ENCODE data around the gene MTIF3.
"Not testable (repeated sequence)": the region's sequence is repeated elsewhere in the genome, so short reads cannot be mapped to it uniquely, and the experiment has no call there.

Gene MTIF3

DNA sequence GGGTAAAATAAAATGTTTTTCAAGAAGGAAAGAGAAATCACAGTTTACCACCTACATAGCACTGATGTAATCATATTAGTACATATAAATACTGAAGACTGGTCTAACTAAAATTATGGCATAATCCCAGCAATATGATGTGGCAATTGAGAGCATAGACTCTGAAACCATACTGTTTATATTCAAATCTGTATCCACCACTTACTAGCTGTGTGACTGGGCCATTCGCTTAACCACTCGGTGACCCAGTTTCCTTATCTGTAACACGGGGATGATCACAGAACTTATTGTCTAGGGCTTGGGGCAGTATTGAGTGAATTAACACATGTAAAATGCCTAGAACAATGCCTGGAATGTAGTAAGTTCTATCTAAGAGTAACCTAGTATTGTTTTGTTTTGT, 39.0 kb downstream of the MTIF3 start:
- no peak for DNase-seq (ENCODE audit: low spot score)

DNA sequence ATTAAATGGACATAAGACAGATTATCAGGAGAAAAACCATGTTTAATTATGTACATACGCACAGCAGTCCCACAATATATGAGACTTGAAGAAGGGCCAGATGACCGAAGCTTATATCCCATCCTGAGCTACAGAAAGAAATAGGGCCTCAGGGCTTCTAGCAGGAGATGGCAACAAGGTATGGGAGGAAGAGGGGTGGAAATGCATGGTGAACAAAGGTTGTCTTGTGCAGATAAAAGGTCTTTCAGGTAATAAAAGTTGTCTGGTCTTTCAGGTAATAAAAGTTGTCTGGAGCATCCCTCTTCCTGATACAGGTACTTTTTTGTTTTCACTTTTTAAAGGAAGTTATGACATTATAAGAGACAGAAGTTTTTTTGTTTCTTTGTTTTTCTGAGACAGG, 41.4 kb downstream of the MTIF3 start:
- no peak for DNase-seq (ENCODE audit: low spot score)

DNA sequence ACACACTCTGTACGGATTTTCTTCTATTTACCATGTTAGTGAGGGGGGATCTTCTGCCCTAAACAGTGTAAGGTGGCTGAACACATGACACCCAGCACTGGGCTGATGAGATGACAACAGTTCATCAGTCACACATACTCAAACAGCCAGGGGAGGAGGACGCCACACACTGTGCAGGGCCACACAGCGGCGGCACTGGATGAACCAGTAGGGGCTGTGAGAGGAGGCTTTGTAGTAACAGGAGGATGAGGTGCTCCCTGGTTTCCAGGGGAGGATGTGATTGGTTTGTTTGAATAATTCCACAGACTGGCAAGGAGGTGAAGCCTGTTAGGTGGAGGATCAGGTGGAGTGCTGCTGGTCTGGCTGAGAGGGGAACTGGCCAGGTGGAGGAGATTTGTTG, 42.3 kb downstream of the MTIF3 start:
- no peak for DNase-seq (ENCODE audit: low spot score)

DNA sequence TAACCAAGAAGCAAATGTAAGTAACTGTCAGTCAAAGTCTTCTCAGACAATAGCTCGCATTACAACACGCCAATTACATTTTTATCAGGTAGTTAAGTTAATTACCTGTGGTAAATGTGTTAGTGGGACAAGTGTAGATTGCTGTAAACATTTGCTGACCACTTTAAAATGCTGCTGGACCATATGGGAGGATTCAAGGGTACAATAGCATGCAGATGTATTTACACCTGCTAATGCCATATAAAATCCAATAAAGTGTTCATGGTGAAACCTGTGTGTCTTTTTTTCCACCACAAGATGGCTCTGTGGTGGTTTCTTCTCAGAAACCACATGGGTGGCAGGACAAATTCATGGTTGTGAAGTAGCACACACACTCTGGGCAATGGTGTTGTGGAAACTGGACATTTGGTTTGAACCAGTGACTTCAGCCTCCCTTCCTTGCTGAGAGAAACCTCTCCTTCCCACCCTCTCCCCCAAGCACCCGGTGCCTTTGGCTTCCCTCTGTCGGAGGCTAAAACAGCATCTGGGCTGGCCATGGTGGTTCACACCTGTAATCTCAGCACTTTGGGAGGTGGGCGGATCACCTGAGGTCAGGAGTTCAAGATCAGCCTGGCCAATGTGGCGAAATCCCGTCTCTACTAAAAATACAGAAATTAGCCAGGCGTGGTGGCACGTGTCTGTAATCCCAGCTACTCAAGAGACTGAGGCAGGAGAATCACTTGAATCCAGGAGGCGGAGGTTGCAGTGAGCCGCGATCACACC, 44.0 kb downstream of the MTIF3 start:
- peak; percentile 64 for DNase-seq (ENCODE audit: low spot score)

DNA sequence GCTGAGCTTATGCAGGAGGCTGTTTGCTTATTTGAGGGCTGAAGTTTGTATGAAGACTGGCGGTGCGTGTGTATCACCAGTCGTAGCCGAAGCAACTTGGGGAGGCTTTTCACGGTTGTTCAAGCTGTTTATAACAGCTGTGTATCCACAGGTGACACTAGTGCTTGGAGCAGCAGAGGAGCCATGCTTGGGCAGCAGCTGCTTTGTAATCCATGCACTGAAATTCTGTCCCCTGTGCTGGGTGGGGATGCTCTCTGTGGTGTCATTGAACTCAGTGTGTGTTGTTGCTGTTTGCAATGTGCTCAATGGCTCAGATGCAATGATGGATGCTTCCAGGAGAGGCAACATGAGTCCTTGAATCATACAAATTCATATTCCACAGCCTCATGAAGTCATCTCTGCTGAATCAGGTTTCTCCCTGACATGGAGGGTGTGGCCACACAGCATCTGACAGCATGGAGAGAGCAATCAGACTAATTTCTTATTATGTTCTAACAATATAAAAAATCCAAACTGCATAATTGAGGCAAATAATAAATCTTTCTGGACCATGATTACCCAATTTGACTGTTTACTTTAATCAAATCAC, 44.7 kb downstream of the MTIF3 start:
- no peak for DNase-seq (ENCODE audit: low spot score)

DNA sequence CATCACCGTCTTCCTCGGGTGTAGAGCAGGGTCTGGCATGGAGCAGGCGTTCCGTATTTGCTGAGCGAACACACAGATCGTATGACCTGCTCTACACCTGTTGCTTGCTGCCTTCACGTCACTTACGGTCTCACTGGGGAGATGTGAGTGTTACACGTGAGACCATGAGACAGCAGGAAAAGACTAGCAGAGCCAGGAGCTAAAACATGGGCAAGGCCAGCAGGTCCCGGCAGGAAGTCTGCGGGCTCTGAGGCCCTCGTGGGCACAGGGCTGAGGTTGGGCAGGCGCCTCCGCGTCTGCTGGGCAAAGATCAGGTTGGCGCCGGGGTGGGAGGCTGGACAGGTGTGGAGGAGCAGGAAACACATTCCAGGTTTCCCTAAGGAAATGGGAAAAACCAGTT, 45.7 kb downstream of the MTIF3 start:
- DNase-seq (ENCODE audit: low spot score): no peak

DNA sequence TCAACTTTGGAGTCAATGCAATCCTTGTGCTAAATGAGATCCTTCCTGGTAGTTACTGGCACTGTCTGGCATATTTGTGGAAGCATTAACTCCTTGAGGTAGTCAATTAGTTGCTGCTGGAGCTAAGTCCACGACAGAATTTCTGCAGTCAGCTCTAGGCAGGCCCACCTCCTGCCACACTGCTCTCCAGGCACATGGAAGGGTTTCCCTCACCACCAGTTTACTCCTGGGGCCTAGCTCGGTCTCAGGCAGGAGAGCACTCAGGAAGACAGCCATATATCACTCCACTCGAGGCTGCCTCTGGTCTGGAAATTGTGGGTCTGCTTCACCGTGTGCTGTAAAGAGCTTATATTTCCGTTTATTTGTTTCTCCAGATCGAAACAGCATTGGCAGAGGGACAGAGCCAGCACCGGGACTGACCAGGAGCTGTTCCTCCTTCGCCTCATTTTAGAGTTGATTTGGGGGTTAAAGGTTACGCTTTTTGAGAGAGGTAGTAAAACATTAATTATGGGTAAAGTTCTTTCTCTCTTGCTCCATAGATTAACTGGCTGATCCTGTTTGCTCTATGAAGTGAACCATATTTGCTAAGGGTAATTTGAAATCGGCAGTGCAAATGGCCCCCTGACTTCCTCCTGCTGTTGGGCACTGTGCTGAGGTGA, 46.5 kb downstream of the MTIF3 start:
- DNase-seq (ENCODE audit: low spot score): no peak

DNA sequence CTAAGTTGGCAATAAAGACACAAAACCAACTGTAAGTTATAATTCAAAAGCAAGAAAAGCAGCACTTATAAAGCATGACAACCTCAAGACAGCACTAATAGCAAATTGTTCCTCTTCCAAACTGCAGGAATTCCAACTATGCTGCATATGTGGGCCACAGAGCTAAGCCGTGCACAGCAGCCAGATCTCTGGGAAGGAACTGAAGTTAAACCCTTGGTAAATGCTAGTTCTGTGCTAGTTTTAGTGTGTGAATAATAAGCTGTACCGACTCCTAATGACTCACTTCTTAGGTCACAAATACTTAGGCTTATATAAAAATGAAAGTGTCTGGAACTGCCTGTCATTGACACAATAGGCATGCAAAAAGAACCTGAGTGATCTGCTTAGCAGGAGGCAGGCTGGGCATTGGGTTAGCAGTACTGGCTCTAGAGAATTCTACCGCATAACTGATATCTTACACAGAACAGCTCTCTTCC, 47.1 kb downstream of the MTIF3 start:
- DNase-seq (ENCODE audit: low spot score): no peak

DNA sequence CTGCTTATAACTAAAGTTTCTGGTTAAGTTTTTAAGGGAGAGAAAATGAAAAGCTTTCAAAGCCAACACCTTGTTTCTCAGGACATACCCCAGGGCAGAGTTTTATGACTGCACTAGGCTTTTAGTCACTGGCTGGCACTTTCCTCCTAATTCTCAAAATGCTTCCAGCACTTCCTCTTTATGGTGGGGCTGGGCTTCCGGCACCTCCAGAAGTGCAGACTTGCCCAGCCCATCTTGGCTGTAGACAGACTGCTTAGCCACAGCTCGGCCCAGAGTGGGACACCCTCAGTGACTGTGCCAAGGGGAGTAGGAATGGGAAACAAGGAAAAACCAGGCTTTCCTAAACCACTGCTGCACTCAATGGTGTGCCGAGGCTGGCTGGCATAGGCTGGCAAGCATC, 49.2 kb downstream of the MTIF3 start:
- no peak for DNase-seq (ENCODE audit: low spot score)

DNA sequence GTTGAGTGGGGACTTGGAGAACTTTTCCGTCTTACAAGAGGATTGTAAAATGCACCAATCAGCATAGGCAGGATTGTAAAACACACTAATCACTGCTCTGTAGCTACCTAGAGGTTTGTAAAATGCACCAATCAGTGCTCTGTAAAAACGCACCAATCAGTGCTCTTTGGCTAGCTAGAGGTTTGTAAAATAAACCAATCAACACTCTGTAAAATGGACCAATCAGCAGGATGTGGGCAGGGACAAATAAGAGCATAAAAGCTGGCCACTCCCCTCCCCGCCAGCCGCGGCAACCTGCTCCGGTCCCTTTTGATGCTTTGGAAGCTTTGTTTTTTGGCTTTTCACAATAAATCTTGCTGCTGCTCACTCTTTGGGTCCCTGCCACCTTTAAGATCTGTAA, 50.0 kb downstream of the MTIF3 start:
- not testable (repeated sequence) for DNase-seq (ENCODE audit: low spot score)

DNA sequence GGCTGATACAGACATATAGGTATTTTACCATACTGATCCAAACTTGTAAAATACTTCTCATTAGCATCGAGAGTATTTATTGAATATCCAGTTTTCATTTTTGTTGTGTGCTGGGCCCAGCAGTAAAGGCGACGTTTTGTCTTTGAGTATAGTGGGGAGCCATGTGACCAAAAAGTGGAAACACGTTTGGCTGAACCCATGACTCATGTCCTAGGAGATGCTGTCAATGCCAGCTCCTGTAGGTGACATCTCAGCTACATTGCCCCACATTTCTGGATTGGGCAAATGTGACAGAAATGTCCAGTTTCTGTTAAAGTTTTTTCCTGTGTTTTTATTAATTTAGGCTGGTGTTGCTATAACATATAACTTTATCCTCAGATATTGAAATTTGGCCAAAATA, 52.0 kb downstream of the MTIF3 start:
- DNase-seq (ENCODE audit: low spot score): no peak

DNA sequence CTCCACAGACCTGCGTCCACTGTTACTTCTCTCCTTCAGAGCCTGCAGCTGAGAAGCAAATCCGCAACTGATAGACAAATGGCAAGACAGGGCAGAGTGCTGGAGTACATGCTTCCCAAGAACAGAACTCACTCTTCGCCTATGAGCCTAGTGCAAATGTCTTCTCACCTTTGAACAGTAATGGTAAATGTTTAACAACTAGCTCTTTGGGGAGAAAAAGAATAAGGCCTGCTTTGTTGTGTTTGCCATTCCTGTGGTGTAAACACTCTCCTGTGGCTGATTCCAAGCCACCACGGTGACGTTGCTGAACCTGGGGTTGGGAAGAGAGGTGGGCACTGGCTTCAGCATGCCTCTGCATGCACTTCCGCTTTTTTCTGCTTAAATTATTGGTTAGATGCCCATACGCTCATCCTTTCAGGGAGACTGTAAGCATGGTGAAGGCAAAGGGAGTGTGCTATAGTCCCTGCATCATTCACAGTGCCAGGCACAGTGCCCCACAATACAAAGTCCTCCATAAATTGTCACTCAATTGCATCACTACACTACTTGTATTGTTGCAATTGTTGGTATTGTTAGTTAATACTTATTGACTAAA, 54.0 kb downstream of the MTIF3 start:
- DNase-seq (ENCODE audit: low spot score): no peak

DNA sequence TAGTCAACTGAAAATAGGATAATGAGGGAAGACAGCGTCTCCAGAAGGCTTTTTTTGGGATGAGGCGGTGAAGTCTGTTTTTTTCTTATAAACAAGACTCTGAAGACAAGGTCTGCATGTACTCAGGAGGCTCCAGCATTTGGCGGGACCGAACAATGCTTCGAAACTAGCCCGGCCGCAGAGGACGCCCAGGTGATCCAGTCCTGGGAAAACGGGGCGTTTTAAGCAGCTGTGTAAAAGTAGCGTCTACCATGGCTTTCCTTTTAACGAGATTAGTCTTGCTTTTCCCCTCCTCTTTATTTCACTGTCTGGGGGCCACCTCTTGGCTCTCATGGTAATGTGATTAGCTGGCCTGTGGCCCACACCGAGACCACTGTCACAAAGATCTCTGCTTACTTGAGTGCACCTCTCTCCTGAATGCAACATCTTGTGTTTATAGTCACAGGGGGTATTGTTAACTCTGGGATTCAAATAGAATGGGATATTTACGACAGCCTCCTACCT, 55.3 kb downstream of the MTIF3 start:
- DNase-seq (ENCODE audit: low spot score): no peak

DNA sequence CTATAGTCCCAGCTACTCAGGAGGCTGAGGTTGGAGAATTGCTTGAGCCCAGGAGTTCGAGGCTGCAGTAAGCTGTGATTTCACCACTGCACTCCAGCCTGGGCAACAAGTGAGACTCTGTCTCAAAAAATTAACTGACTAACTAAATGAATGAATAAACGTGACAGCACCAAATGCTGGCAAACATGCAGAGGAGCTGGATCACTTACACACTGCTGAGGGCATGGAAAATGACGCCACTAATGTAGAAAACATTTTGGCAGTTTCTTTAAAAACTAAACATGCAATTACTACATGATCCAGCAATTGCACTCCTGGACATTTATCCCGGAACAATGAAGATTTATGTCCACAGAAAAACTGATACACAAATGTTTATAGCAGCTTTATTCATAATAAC, 57.3 kb downstream of the MTIF3 start:
- DNase-seq (ENCODE audit: low spot score): no peak

DNA sequence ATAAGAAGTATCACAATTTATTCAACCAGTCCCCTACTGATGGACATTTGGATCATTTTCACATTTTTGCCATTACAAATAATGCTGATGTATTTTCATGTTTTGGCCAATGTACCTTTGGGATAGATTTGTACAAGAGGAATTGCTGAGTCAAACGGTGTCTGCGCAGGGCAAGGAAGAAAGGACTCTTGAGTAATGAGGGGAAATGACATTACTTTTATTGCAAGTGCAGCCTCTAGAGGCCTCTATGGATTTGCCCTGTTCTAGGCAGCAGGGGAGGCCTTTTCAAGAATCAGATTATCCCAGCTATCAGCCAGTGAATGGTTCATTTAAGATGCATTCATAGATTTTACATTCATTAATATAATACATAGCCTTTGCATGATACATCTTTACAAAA, 58.9 kb downstream of the MTIF3 start:
- no peak for DNase-seq (ENCODE audit: low spot score)

DNA sequence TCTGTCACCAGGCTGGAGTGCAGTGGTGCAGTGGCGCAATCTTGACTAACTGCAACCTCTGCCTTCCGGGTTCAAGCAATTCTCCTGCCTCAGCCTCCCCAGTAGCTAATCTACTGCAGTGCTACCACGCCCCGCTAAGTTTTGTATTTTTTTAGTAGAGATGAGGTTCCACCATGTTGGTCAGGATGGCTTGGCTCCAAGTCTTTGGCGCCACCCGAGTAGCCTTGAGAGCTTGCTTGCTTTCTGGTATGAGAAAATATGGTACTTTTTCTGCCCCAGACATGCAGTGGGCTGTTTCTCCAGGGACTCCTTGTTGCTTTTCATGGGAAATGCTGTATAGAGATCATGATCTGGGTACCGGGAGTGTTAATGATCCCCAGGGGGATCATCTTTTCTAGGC, 60.5 kb downstream of the MTIF3 start:
- DNase-seq (ENCODE audit: low spot score): no peak

DNA sequence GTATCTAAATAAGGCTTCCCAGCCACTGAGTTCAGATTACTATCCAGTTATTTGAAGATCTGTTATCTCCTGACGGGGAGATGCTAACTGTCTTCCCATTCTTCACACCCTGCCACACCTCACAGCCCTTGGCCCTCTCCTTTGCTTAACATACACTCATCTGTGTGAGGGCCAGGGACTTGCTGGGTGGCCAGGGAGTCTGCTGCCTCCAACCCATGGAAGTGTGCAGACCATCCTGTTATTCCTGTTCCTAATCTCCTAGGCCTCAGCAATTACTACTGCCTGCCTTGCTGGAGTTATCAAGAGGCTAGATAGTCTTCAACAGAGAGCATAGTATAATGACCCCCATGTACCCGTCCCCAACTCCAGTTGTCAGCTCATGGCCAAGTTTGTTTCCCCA, 62.1 kb downstream of the MTIF3 start:
- DNase-seq (ENCODE audit: low spot score): no peak
